Neuronal stem cell (in vitro differentiated cells): Measurements from ENCODE around the gene MEGF9.

Experiments used
- DNase-seq: peaks from one replicate; pipeline ENCODE4 v3.0.0-alpha.2; 2013; ENCODE audit warnings: low spot score
- H2AFZ ChIP-seq: one replicate; pipeline ENCODE4 v1.6.1; 2013; ENCODE audit warnings: mild to moderate bottlenecking, low read length, inconsistent platforms
- H2AK5ac ChIP-seq: 2 replicates; pipeline ENCODE4 v1.6.1; 2013; ENCODE audit warnings: low read depth, mild to moderate bottlenecking, inconsistent platforms, low read length, moderate library complexity, mixed read lengths
- H2BK120ac ChIP-seq: 2 replicates; pipeline ENCODE4 v1.6.1; 2013; ENCODE audit warnings: low read depth, mild to moderate bottlenecking, inconsistent platforms, low read length, moderate library complexity, mixed read lengths
- H2BK12ac ChIP-seq: one replicate; pipeline ENCODE4 v1.6.1; 2013; ENCODE audit warnings: low read length, inconsistent platforms
- H2BK15ac ChIP-seq: 2 replicates; pipeline ENCODE4 v1.6.1; 2013; ENCODE audit warnings: mild to moderate bottlenecking, low read length, inconsistent platforms, mixed read lengths
- H2BK5ac ChIP-seq: one replicate; pipeline ENCODE4 v1.6.1; 2013; ENCODE audit warnings: inconsistent platforms, mild to moderate bottlenecking, low read length, moderate library complexity
- H3K14ac ChIP-seq: one replicate; pipeline ENCODE4 v1.6.1; 2013; ENCODE audit warnings: low read length, inconsistent platforms
- H3K18ac ChIP-seq: 2 replicates; pipeline ENCODE4 v1.6.1; 2013; ENCODE audit warnings: low read length, inconsistent platforms
- H3K23ac ChIP-seq: 2 replicates; pipeline ENCODE4 v1.6.1; 2013; ENCODE audit warnings: low read depth, mild to moderate bottlenecking, mixed read lengths, low read length, inconsistent platforms; ENCODE audit not compliant: poor library complexity
- H3K27ac ChIP-seq: replicated peaks from 3 replicates; pipeline ENCODE4 v1.5.1; 2013; ENCODE audit warnings: low read length, inconsistent platforms
- H3K27me3 ChIP-seq, 3 experiments: 2 replicates each; pipeline ENCODE4 v1.6.1; 2013; ENCODE audit warnings: low read length in 3 of 3, mild to moderate bottlenecking in 2 of 3, inconsistent platforms in 1 of 3, low read depth in 1 of 3, mixed read lengths in 1 of 3, moderate library complexity in 1 of 3; ENCODE audit not compliant: control insufficient read depth in 3 of 3, insufficient read depth in 3 of 3
- H3K36me3 ChIP-seq, 2 donors: replicated peaks in 1 of 2; 2 replicates each; pipeline ENCODE4 v1.6.1; 2013; ENCODE audit warnings: low read length in 2 of 2; ENCODE audit not compliant: control insufficient read depth in 2 of 2, insufficient read depth in 2 of 2
- H3K4ac ChIP-seq: 2 replicates; pipeline ENCODE4 v1.6.1; 2013; ENCODE audit warnings: inconsistent platforms, mild to moderate bottlenecking, low read length, moderate library complexity
- H3K4me1 ChIP-seq, 2 donors: 1 replicate in 1 of 2; 2 replicates in 1 of 2; pipeline ENCODE4 v1.6.1; 2013; ENCODE audit warnings: low read length in 2 of 2, low read depth in 1 of 2; ENCODE audit not compliant: control insufficient read depth in 2 of 2, insufficient read depth in 1 of 2
- H3K4me2 ChIP-seq: one replicate; pipeline ENCODE4 v1.6.1; 2013; ENCODE audit warnings: mild to moderate bottlenecking, low read length, inconsistent platforms; ENCODE audit not compliant: insufficient read depth, poor library complexity, severe bottlenecking
- H3K4me3 ChIP-seq, 2 donors: 2 replicates each; pipeline ENCODE4 v1.5.1; 2013; ENCODE audit warnings: low read length in 2 of 2, mild to moderate bottlenecking in 2 of 2, inconsistent platforms in 1 of 2, moderate library complexity in 1 of 2
- H3K79me1 ChIP-seq: one replicate; pipeline ENCODE4 v1.6.1; 2013; ENCODE audit warnings: low read depth, mild to moderate bottlenecking, inconsistent platforms, low read length, moderate library complexity
- H3K9ac ChIP-seq: one replicate; pipeline ENCODE4 v1.6.1; 2013; ENCODE audit warnings: mild to moderate bottlenecking, low read depth, low read length, inconsistent platforms; ENCODE audit not compliant: poor library complexity
- H3K9me3 ChIP-seq, 2 donors: replicated peaks in 1 of 2; 2 replicates each; pipeline versions ENCODE3 to v1.6.1; 2013; ENCODE audit warnings: low read length in 2 of 2, mild to moderate bottlenecking in 2 of 2, inconsistent platforms in 1 of 2, low read depth in 1 of 2, mixed read lengths in 1 of 2, moderate library complexity in 1 of 2; ENCODE audit not compliant: control insufficient read depth in 2 of 2, insufficient read depth in 1 of 2
- H4K8ac ChIP-seq: one replicate; pipeline ENCODE4 v1.6.1; 2013; ENCODE audit warnings: low read depth, mild to moderate bottlenecking, inconsistent platforms, low read length, moderate library complexity
- H4K91ac ChIP-seq: one replicate; pipeline ENCODE4 v1.6.1; 2013; ENCODE audit warnings: low read length, low read depth, mild to moderate bottlenecking, inconsistent platforms; ENCODE audit not compliant: poor library complexity
- WGBS, 2 donors: extraction: QIAGEN DNeasy Blood & Tissue Kit; methylation state at CpG; one replicate each; pipeline ENCODE4 v1.1.7; 2013; ENCODE audit warnings: missing lambda C conversion rate in 2 of 2, mixed read lengths in 1 of 2; ENCODE audit not compliant: insufficient read length in 2 of 2, insufficient replicate concordance in 1 of 2; ENCODE audit errors: extremely low coverage in 2 of 2; 5-methylcytosine and 5-hydroxymethylcytosine counted together

MEGF9 gene

DNA sequence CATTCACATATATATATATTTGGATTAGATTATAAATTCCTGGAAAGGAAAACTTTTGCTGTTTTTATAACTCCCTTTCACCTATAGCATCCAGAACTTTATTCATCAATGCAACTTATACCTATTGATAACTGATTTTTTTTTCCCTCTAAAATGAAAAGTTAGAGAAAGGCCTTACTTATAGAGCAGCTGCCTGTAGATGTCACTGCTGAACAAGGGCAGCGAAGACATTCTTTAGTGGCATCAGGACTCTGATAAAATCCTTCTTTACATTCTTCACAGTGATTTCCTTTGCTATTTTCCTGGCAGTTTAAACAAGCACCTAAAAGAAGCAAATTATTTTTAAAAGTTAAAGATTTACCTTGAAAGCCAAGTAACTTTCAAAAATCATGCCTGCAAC lies 102.1 kb downstream of the MEGF9 start:
- H3K14ac ChIP-seq, result no peak overlapping the region
- no peak overlapping the region for H3K4me2 ChIP-seq
- DNase-seq, result no peak
- H3K18ac ChIP-seq, result no peak overlapping the region
- no peaks in the 10 kb centered on the region for H3K9me3 ChIP-seq
- no peaks in the 10 kb centered on the region for H3K4me1 ChIP-seq
- no peak overlapping the region for H2BK120ac ChIP-seq
- H3K9ac ChIP-seq, result no peak overlapping the region
- H3K4me3 ChIP-seq, result no peak overlapping the region
- no CpG with 5 or more reads among the region's 1 CpG for WGBS, 2 donors
- H2BK12ac ChIP-seq, result no peak overlapping the region
- no peak overlapping the region for H4K8ac ChIP-seq
- no peaks in the 10 kb centered on the region for H3K79me1 ChIP-seq
- peaks cover 2 to 42% of the 10 kb centered on the region in 2 donors for H3K36me3 ChIP-seq
- no peak overlapping the region for H3K4ac ChIP-seq
- no peak overlapping the region for H4K91ac ChIP-seq
- no peak overlapping the region for H3K23ac ChIP-seq
- no peak overlapping the region for H2BK5ac ChIP-seq
- no peak overlapping the region for H2AFZ ChIP-seq
- no peaks in the 10 kb centered on the region for H3K27me3 ChIP-seq
- H2BK15ac ChIP-seq, result no peak overlapping the region
- H3K27ac ChIP-seq, result no peak overlapping the region
- no peak overlapping the region for H2AK5ac ChIP-seq

DNA sequence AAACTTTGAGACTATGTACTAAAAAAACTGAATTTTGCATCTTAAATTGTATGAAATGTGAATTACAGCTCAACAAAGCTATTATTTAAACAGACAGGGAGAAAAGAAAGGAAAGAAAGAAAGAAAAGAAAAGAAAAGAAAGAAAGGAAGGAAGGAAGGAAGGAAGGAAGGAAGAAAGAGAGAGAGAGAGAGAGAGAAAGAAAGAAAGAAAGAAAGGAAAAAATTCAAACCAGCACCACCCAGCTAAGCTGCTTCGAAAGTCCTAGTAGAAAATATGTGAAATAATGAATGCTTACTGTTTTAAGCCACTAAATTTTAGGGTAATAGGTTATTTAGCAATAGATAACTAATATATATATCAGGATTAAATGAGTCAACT lies 102.6 kb downstream of the MEGF9 start:
- no peak overlapping the region for H3K4ac ChIP-seq
- H2BK120ac ChIP-seq, result no peak overlapping the region
- H4K8ac ChIP-seq, result no peak overlapping the region
- no CpG with 5 or more reads among the region's 1 CpG for WGBS, 2 donors
- H3K4me2 ChIP-seq, result no peak overlapping the region
- no peak overlapping the region for H2BK5ac ChIP-seq
- no peaks in the 10 kb centered on the region for H3K9me3 ChIP-seq
- peaks cover 2 to 47% of the 10 kb centered on the region in 2 donors for H3K36me3 ChIP-seq
- no peaks in the 10 kb centered on the region for H3K4me1 ChIP-seq
- no peak overlapping the region for H3K27ac ChIP-seq
- DNase-seq, result no peak
- no peaks in the 10 kb centered on the region for H3K79me1 ChIP-seq
- H3K9ac ChIP-seq, result no peak overlapping the region
- no peak overlapping the region for H2BK15ac ChIP-seq
- no peak overlapping the region for H3K18ac ChIP-seq
- H4K91ac ChIP-seq, result no peak overlapping the region
- H2BK12ac ChIP-seq, result no peak overlapping the region
- no peak overlapping the region for H3K14ac ChIP-seq
- no peaks in the 10 kb centered on the region for H3K27me3 ChIP-seq
- H2AK5ac ChIP-seq, result no peak overlapping the region
- H2AFZ ChIP-seq, result no peak overlapping the region
- no peak overlapping the region for H3K23ac ChIP-seq
- H3K4me3 ChIP-seq, result no peak overlapping the region

DNA sequence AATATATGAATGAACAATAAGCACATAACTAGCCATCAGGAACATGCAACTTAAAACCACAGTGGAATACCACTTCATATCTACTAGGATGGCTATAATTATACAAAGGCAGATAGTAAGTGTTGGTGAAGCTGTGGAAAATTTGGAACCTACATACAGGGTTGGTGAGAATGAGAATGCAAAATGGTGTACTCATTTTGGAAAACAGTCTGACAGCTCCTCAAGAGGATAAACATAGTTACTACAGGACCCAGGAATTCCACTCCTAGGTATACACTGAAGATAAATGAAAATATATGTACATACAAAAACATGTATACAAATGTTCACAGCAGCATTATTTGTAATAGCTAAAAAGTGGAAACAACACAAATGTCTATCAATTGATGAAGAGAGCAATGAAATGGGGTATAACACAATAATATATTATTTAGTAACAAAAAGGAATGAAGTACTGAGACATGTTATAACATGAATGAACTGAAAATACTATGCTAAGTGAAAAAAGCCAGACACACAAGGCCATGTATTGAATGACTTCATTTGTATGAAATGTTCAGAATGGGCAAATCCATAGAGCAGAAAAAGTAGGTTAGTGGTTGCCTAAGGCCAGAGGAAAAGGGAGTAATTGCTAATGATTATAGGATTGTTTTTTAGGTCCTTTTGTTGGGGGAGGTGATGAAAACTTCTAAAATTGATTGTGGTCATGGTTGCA lies 103.1 kb downstream of the MEGF9 start:
- no peak overlapping the region for H3K18ac ChIP-seq
- H3K9ac ChIP-seq, result no peak overlapping the region
- H3K27ac ChIP-seq, result no peak overlapping the region
- no peak overlapping the region for H3K4me2 ChIP-seq
- no peak overlapping the region for H2BK12ac ChIP-seq
- H3K14ac ChIP-seq, result no peak overlapping the region
- no peak overlapping the region for H2AFZ ChIP-seq
- peaks cover 2 to 53% of the 10 kb centered on the region in 2 donors for H3K36me3 ChIP-seq
- H2AK5ac ChIP-seq, result no peak overlapping the region
- H3K4ac ChIP-seq, result no peak overlapping the region
- H2BK15ac ChIP-seq, result no peak overlapping the region
- H3K79me1 ChIP-seq, result no peaks in the 10 kb centered on the region
- no peaks in the 10 kb centered on the region for H3K9me3 ChIP-seq
- no peak overlapping the region for H3K23ac ChIP-seq
- no peak overlapping the region for H2BK5ac ChIP-seq
- H4K91ac ChIP-seq, result no peak overlapping the region
- H3K4me1 ChIP-seq, result no peaks in the 10 kb centered on the region
- no peak overlapping the region for H3K4me3 ChIP-seq
- H4K8ac ChIP-seq, result no peak overlapping the region
- no peak overlapping the region for H2BK120ac ChIP-seq
- DNase-seq, result no peak
- no peaks in the 10 kb centered on the region for H3K27me3 ChIP-seq

DNA sequence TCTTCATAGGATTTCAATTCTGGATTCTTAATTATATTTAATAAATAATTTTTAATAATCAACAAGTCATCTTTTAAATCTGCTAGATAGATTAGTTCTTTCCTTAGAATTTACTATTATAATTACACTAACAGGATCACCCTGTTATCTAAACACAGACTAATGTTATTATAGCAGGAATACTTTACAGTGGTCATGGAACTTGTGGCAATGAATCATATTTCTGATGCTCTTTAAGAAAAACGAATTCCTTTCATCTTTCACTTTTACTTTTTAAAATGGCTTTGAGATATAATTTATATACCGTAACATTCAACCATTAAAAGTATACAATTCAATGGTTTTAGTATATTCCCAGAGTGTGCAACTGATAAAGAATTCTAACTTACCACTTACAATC lies 104.6 kb downstream of the MEGF9 start:
- H3K14ac ChIP-seq, result no peak overlapping the region
- H4K91ac ChIP-seq, result no peak overlapping the region
- no peak overlapping the region for H2BK120ac ChIP-seq
- H3K79me1 ChIP-seq, result no peaks in the 10 kb centered on the region
- no peaks in the 10 kb centered on the region for H3K4me1 ChIP-seq
- DNase-seq, result no peak
- H3K27me3 ChIP-seq, result no peaks in the 10 kb centered on the region
- H3K9ac ChIP-seq, result no peak overlapping the region
- H2BK12ac ChIP-seq, result no peak overlapping the region
- no peak overlapping the region for H2BK15ac ChIP-seq
- no peak overlapping the region for H3K4me2 ChIP-seq
- no peak overlapping the region for H3K18ac ChIP-seq
- no peak overlapping the region for H2AK5ac ChIP-seq
- H3K4me3 ChIP-seq, result no peak overlapping the region
- no CpG with 5 or more reads among the region's 2 CpGs for WGBS, 2 donors
- H2AFZ ChIP-seq, result no peak overlapping the region
- no peak overlapping the region for H2BK5ac ChIP-seq
- no peaks in the 10 kb centered on the region for H3K9me3 ChIP-seq
- no peak overlapping the region for H3K4ac ChIP-seq
- no peak overlapping the region for H3K27ac ChIP-seq
- peaks cover 5 to 58% of the 10 kb centered on the region in 2 donors for H3K36me3 ChIP-seq
- H4K8ac ChIP-seq, result no peak overlapping the region
- H3K23ac ChIP-seq, result no peak overlapping the region
